ENCODE measurements around the gene UBE2QL1. TPM values are rescaled to one million over a fixed set of nuclear protein-coding genes. Genes with fewer than 3 reads are reported as not detected.

Gene UBE2QL1
- total and polyA plus RNA-seq, 8 donors, result 0.13 to 2.4 (median 0.63) TPM

GRCh38 chr5:6461006-6461405 is 12.3 kb downstream of the UBE2QL1 start:
- Histone ChIP-seq H3K9me3 (no peaks in the 10 kb centered on the region), H3K27ac (no peak overlapping the region), H3K4me1 (no peaks in the 10 kb centered on the region), H3K4me3 (no peak overlapping the region), H3K27me3 (no peaks in the 10 kb centered on the region), H3K36me3 (no peaks in the 10 kb centered on the region)
- intact Hi-C loops (cut with DNase I), result no loop called here
- no peak for ATAC-seq
- DNase-seq, result no peak
- FAIRE-seq, result no peak
- no peak for TF ChIP-seq CTCF (IDR thresholded peaks at IDR 0.05)
- WGBS, 2 donors, result 62 to 69% methylated on average over 2 of the region's 2 CpGs

- no peaks in the 10 kb centered on the region for H3K9me3 ChIP-seq
- FAIRE-seq (no peak), DNase-seq (no peak), ATAC-seq (no peak)
- no peaks in the 10 kb centered on the region for H3K36me3 ChIP-seq
- WGBS, 2 donors, result 78 to 80% methylated on average over 17 of the region's 17 CpGs
- no peaks in the 10 kb centered on the region for H3K27me3 ChIP-seq
- no peak for TF ChIP-seq CTCF (IDR thresholded peaks at IDR 0.05)
- H3K4me3 ChIP-seq, result no peak overlapping the region
- H3K27ac ChIP-seq, result no peak overlapping the region
- H3K4me1 ChIP-seq, result no peaks in the 10 kb centered on the region
- intact Hi-C loops (cut with DNase I), result no loop called here
These were observed 13.4 kb downstream of the UBE2QL1 start for GRCh38 chr5:6461793-6462650.

- 83 to 85% methylated on average over 7 of the region's 7 CpGs for WGBS, 2 donors
- Histone ChIP-seq H3K4me1 (no peaks in the 10 kb centered on the region), H3K27me3 (no peaks in the 10 kb centered on the region), H3K9me3 (no peaks in the 10 kb centered on the region), H3K36me3 (no peaks in the 10 kb centered on the region), H3K4me3 (no peak overlapping the region), H3K27ac (no peak overlapping the region)
- no peak for TF ChIP-seq CTCF (IDR thresholded peaks at IDR 0.05)
- ATAC-seq, result no peak
- no peak for DNase-seq
- intact Hi-C loops (cut with DNase I), result no loop called here
- FAIRE-seq, result no peak
These were observed 14.0 kb downstream of the UBE2QL1 start for GRCh38 chr5:6462671-6463070.

GRCh38 chr5:6464441-6464840 is 15.8 kb downstream of the UBE2QL1 start:
- H3K36me3 ChIP-seq, result no peaks in the 10 kb centered on the region
- H3K4me1 ChIP-seq, result no peaks in the 10 kb centered on the region
- no peaks in the 10 kb centered on the region for H3K27me3 ChIP-seq
- intact Hi-C loops (cut with DNase I), result no loop called here
- TF ChIP-seq CTCF (IDR thresholded peaks at IDR 0.05), result no peak
- no peak overlapping the region for H3K27ac ChIP-seq
- H3K4me3 ChIP-seq, result no peak overlapping the region
- FAIRE-seq (no peak), ATAC-seq (no peak), DNase-seq (no peak)
- WGBS, 2 donors, result 71 to 76% methylated on average over 6 of the region's 6 CpGs
- H3K9me3 ChIP-seq, result no peaks in the 10 kb centered on the region

All from pancreas (tissue), 10 donors.